Hepatocyte (in vitro differentiated cells): Measurements from ENCODE around the gene CCDC183. TPM values are rescaled to one million over a fixed set of nuclear protein-coding genes. Genes with fewer than 3 reads are reported as not detected.

Source experiments
- DNase-seq: peaks from one replicate; pipeline ENCODE4 v3.0.0-alpha.2; 2016; ENCODE audit warnings: low spot score
- H2AFZ ChIP-seq: fragments of 200-600 bp; sonication (generic); 2 replicates; pipeline ENCODE4 v1.6.0; 2016; ENCODE audit warnings: antibody characterized with exemption, mild to moderate bottlenecking
- H3K27ac ChIP-seq: fragments of 200-600 bp; sonication (generic); 2 replicates; pipeline ENCODE4 v1.5.1; 2016; ENCODE audit warnings: mild to moderate bottlenecking
- H3K27me3 ChIP-seq: fragments of 200-600 bp; sonication (generic); 2 replicates; pipeline ENCODE4 v1.6.1; 2016
- H3K36me3 ChIP-seq: fragments of 200-600 bp; sonication (generic); replicated peaks from 2 replicates; pipeline ENCODE4 v1.5.1; 2016; ENCODE audit warnings: low read depth; ENCODE audit not compliant: insufficient read depth
- H3K4me1 ChIP-seq: fragments of 200-600 bp; sonication (generic); 2 replicates; pipeline ENCODE4 v1.5.1; 2016; ENCODE audit warnings: mild to moderate bottlenecking, moderate library complexity; ENCODE audit not compliant: insufficient read depth
- H3K4me2 ChIP-seq: fragments of 200-600 bp; sonication (generic); 2 replicates; pipeline ENCODE4 v1.6.0; 2016
- H3K4me3 ChIP-seq: fragments of 200-600 bp; sonication (generic); 2 replicates; pipeline ENCODE4 v1.5.1; 2016; ENCODE audit warnings: mild to moderate bottlenecking
- H3K79me2 ChIP-seq: fragments of 200-600 bp; sonication (generic); 2 replicates; pipeline ENCODE4 v1.6.0; 2017; ENCODE audit warnings: mild to moderate bottlenecking
- H3K9me2 ChIP-seq: fragments of 200-600 bp; sonication (generic); replicated peaks from 2 replicates; pipeline ENCODE4 v1.6.0; 2017; ENCODE audit warnings: mild to moderate bottlenecking; ENCODE audit not compliant: insufficient read depth
- H3K9me3 ChIP-seq: fragments of 200-600 bp; sonication (generic); 2 replicates; pipeline ENCODE4 v1.5.1; 2016; ENCODE audit warnings: low read depth, mild to moderate bottlenecking
- H4K20me1 ChIP-seq: fragments of 200-600 bp; sonication (generic); 2 replicates; pipeline ENCODE4 v1.6.0; 2016; ENCODE audit warnings: mild to moderate bottlenecking; ENCODE audit not compliant: insufficient read depth, poor library complexity, severe bottlenecking
- EZH2 ChIP-seq: fragments of 200-600 bp; sonication (generic); IDR thresholded peaks from 2 replicates; pipeline ENCODE4 v1.6.1; 2016; ENCODE audit warnings: antibody characterized with exemption, mild to moderate bottlenecking, borderline replicate concordance
- EZH2phosphoT487 ChIP-seq: fragments of 200-600 bp; sonication (generic); IDR thresholded peaks from one replicate; pipeline ENCODE4 v1.6.1; 2018; ENCODE audit warnings: antibody characterized with exemption, mild to moderate bottlenecking, low read depth, moderate library complexity; ENCODE audit not compliant: unreplicated experiment, severe bottlenecking
- WGBS: methylation state at CpG from one replicate; pipeline ENCODE4 v1.1.6; 2016; ENCODE audit warnings: low lambda C conversion rate; ENCODE audit errors: missing lambda C conversion rate; 5-methylcytosine and 5-hydroxymethylcytosine counted together
- polyA plus RNA-seq: library from polyadenylated mRNA; unstranded; fragments of >200 nt; fragmentation: Nextera tagmentation; extraction: Ambion mirVana; gene quantifications from 2 replicates; pipeline ENCODE4 v1.2.1, GENCODE V29; 2016
- total RNA-seq: library from RNA; depleted of rRNA; stranded (reverse); fragments of >200 nt; gene quantifications from 2 replicates; pipeline ENCODE4 v1.2.3, GENCODE V29; 2014
- TF ChIP-seq, protein P1 (sequence below): fragments of 200-600 bp; sonication (generic); IDR thresholded peaks from 2 replicates; pipeline ENCODE4 v1.5.1; 2016; ENCODE audit warnings: antibody characterized with exemption, mild to moderate bottlenecking; ENCODE audit not compliant: poor library complexity

The CCDC183 gene
- total and polyA plus RNA-seq, 2 experiments from 2014 or later: 17.7 to 32.1 TPM

DNA sequence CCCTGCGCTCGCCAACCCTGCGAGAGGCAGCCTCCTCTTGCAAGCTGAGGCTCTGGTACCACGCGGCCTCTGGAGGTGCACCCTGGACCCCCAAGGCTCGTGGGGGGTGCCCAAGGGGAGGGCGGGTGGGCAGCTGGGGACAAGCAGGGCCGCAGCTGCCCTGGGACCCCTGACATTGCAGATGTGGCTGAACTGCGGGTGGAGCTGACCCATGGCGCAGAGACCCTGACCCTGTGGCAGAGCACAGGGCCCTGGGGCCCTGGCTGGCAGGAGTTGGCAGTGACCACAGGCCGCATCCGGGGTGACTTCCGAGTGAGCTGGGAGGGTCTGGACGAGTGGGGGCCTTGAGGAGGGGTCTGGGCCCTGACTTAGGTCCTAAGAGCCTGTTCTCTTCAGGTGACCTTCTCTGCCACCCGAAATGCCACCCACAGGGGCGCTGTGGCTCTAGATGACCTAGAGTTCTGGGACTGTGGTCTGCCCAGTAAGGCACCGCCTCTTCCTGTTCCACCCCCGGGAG, 57.5 kb downstream of the CCDC183 start:
- Histone ChIP-seq H3K79me2 (peaks cover 12% of the 10 kb centered on the region), H3K4me1 (peaks cover 10% of the 10 kb centered on the region), H3K9me3 (no peaks in the 10 kb centered on the region), H4K20me1 (peaks cover 12% of the 10 kb centered on the region), H3K4me3 (no peak overlapping the region), H3K27me3 (no peaks in the 10 kb centered on the region), H3K36me3 (no peaks in the 10 kb centered on the region), H3K4me2 (no peak overlapping the region), H3K9me2 (no peaks in the 10 kb centered on the region), H2AFZ (no peak overlapping the region), H3K27ac (no peak overlapping the region)
- no peak for DNase-seq
- WGBS: 96% methylated on average over 16 of the region's 18 CpGs
- TF ChIP-seq EZH2 (no peak), EZH2phosphoT487 (no peak)
- TF ChIP-seq, protein P1, sequence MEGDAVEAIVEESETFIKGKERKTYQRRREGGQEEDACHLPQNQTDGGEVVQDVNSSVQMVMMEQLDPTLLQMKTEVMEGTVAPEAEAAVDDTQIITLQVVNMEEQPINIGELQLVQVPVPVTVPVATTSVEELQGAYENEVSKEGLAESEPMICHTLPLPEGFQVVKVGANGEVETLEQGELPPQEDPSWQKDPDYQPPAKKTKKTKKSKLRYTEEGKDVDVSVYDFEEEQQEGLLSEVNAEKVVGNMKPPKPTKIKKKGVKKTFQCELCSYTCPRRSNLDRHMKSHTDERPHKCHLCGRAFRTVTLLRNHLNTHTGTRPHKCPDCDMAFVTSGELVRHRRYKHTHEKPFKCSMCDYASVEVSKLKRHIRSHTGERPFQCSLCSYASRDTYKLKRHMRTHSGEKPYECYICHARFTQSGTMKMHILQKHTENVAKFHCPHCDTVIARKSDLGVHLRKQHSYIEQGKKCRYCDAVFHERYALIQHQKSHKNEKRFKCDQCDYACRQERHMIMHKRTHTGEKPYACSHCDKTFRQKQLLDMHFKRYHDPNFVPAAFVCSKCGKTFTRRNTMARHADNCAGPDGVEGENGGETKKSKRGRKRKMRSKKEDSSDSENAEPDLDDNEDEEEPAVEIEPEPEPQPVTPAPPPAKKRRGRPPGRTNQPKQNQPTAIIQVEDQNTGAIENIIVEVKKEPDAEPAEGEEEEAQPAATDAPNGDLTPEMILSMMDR: no peak

DNA sequence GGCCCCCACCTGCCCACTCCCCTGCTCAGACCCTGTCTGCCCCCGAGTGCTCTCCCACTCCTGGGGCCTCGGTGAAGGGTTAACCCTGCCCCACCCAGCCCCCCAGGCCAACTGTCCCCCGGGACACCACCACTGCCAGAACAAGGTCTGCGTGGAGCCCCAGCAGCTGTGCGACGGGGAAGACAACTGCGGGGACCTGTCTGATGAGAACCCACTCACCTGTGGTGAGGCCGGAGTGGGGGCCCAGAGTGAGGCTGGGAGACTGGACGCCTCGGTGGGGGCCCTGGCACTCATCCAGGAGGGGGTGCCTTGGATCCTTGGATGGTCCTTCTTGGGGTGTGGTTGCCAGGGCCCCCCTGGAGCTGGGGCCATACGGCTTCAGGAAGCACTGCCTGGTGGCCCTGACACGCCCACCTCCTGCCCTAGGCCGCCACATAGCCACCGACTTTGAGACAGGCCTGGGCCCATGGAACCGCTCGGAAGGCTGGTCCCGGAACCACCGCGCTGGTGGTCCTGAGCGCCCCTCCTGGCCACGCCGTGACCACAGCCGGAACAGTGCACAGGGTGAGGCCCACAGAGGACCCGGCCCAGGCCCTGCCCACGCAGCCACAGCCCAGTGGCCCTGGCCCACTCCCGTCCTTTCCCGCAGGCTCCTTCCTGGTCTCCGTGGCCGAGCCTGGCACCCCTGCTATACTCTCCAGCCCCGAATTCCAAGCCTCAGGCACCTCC, 58.1 kb downstream of the CCDC183 start:
- TF ChIP-seq EZH2phosphoT487 (no peak), EZH2 (no peak)
- TF ChIP-seq, protein P1: no peak
- Histone ChIP-seq H3K4me3 (no peak overlapping the region), H3K27me3 (no peaks in the 10 kb centered on the region), H3K9me2 (no peaks in the 10 kb centered on the region), H3K36me3 (no peaks in the 10 kb centered on the region), H2AFZ (no peak overlapping the region), H4K20me1 (peaks cover 12% of the 10 kb centered on the region), H3K9me3 (no peaks in the 10 kb centered on the region), H3K79me2 (peaks cover 12% of the 10 kb centered on the region), H3K27ac (no peak overlapping the region), H3K4me1 (peaks cover 17% of the 10 kb centered on the region), H3K4me2 (no peak overlapping the region)
- 83% methylated on average over 20 of the region's 30 CpGs for WGBS
- DNase-seq: no peak

DNA sequence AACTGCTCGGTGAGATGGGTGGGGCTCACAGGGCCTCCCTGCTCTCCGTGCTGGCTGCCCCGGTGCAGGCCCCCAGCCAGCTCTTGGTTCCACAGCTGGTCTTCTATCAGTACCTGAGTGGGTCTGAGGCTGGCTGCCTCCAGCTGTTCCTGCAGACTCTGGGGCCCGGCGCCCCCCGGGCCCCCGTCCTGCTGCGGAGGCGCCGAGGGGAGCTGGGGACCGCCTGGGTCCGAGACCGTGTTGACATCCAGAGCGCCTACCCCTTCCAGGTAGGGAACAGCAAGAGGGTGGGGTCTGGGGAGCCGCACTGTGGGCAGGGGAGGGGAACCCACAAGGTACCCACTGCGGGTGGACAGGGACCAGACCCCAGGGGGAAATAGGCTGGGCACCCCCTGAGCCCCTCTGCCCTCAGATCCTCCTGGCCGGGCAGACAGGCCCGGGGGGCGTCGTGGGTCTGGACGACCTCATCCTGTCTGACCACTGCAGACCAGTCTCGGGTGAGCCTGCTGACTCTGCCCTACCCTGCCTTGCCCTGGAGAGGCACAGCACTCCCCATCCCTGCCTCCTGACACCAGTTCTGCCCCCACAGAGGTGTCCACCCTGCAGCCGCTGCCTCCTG, 58.8 kb downstream of the CCDC183 start:
- Histone ChIP-seq H3K9me2 (no peaks in the 10 kb centered on the region), H3K4me1 (peaks cover 22% of the 10 kb centered on the region), H3K27me3 (no peaks in the 10 kb centered on the region), H3K4me3 (no peak overlapping the region), H3K4me2 (no peak overlapping the region), H3K36me3 (no peaks in the 10 kb centered on the region), H3K9me3 (no peaks in the 10 kb centered on the region), H2AFZ (no peak overlapping the region), H3K79me2 (peaks cover 9% of the 10 kb centered on the region), H4K20me1 (peaks cover 8% of the 10 kb centered on the region), H3K27ac (no peak overlapping the region)
- 91% methylated on average over 21 of the region's 23 CpGs for WGBS
- DNase-seq: no peak
- TF ChIP-seq EZH2phosphoT487 (no peak), EZH2 (no peak)
- TF ChIP-seq, protein P1: no peak
